NB4 (cell line): ENCODE data around the gene SLC37A1.

Experiments
- MYC ChIP-seq: IDR thresholded peaks from 2 replicates; pipeline ENCODE4 v1.6.1; 2011; ENCODE audit warnings: low read depth, low read length
- POLR2A ChIP-seq: IDR thresholded peaks from 2 replicates; pipeline ENCODE4 v1.6.1; 2011; ENCODE audit warnings: mild to moderate bottlenecking; ENCODE audit not compliant: insufficient read length; ENCODE audit errors: extremely low read depth
- TF ChIP-seq, protein P1 (sequence below): IDR thresholded peaks from one replicate; pipeline ENCODE4 v1.5.1; 2012; ENCODE audit warnings: low read depth, low read length
- TF ChIP-seq, protein P2 (sequence below): IDR thresholded peaks from 2 replicates; pipeline ENCODE4 v1.6.1; 2011; ENCODE audit warnings: low read depth, low read length

DNA sequence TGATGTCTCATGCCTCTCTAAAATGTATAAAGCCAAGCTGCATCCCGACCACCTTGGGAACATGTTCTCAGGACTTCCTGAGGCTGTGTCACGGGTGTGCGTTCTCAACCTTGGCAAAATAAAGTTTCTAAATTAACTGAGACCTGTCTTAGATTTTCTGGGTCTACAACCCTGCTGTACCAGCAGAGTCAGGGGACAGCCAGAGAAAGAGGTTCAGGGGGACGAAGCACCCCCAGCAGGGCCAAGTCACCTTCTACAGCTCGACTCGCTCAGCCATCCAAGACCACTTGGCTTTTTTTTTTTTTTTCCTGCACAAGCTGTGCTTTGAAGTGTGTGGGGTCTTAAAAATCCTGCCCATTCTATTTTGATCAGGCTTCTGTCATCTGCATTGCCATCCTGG lies 111.3 kb downstream of the SLC37A1 start:
- TF ChIP-seq, protein P1, sequence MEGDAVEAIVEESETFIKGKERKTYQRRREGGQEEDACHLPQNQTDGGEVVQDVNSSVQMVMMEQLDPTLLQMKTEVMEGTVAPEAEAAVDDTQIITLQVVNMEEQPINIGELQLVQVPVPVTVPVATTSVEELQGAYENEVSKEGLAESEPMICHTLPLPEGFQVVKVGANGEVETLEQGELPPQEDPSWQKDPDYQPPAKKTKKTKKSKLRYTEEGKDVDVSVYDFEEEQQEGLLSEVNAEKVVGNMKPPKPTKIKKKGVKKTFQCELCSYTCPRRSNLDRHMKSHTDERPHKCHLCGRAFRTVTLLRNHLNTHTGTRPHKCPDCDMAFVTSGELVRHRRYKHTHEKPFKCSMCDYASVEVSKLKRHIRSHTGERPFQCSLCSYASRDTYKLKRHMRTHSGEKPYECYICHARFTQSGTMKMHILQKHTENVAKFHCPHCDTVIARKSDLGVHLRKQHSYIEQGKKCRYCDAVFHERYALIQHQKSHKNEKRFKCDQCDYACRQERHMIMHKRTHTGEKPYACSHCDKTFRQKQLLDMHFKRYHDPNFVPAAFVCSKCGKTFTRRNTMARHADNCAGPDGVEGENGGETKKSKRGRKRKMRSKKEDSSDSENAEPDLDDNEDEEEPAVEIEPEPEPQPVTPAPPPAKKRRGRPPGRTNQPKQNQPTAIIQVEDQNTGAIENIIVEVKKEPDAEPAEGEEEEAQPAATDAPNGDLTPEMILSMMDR: no peak
- no peak for TF ChIP-seq POLR2A
- TF ChIP-seq MYC: no peak
- TF ChIP-seq, protein P2, sequence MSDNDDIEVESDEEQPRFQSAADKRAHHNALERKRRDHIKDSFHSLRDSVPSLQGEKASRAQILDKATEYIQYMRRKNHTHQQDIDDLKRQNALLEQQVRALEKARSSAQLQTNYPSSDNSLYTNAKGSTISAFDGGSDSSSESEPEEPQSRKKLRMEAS: no peak
